SH-SY5Y (cell line): ENCODE data around the gene FNBP1L.

ENCODE experiments used
- GATA2 ChIP-seq: IDR thresholded peaks from 2 replicates; pipeline ENCODE4 v1.6.1; 2011; ENCODE audit warnings: mild to moderate bottlenecking, low read depth, low read length
- GATA3 ChIP-seq: IDR thresholded peaks from 2 replicates; pipeline ENCODE4 v1.6.1; 2011; ENCODE audit warnings: low read depth, mild to moderate bottlenecking, low read length, moderate library complexity

The FNBP1L gene

DNA sequence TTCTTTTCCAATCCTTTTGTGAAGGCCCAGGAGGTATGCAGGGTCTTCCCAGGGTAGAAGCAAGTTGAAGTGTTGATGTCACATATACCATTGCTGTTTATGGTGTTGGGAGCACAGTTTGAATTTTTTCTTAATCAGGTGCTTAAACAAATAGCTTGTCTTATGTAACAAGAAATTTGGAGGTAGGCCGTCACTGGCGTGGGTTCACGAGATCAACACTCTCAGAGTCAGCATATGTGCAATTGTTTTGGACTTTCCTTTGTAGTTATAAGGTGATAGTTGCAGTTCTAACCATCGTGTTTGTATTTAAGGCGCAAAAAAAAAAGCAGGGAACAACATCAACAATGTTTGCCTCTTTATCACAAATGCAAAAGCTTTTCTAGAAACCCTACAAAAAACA is 13.3 kb downstream of the FNBP1L start:
- TF ChIP-seq GATA3 (no peak), GATA2 (no peak)

- no peak for TF ChIP-seq GATA3
- no peak for TF ChIP-seq GATA2
These were observed 16.0 kb downstream of the FNBP1L start for GRCh38 chr1:93463960-93464359.

- TF ChIP-seq GATA2 = no peak
- TF ChIP-seq GATA3 = no peak
These were observed 19.7 kb downstream of the FNBP1L start for GRCh38 chr1:93467606-93468005.

GRCh38 chr1:93468662-93469061 is 20.7 kb downstream of the FNBP1L start:
- TF ChIP-seq GATA2 = no peak
- TF ChIP-seq GATA3 = no peak

DNA sequence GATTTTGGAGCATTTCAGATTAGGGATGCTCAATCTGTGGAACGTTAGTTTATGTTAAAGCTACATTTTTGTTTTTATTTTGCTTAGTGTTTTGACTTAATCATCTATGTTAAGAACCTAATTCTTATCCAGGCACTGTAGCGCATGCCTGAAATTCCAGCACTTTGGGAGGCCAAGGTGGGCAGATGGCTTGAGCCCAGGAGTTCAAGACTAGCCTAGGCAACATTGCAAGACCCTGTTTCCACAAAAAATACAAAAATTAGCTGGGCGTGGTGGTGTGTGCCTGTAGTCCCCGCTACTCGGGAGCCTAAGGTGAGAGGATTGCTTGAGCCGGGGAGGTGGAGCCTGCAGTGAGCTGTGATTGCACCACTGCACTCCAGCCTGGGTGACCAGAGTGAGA is 23.4 kb downstream of the FNBP1L start:
- TF ChIP-seq GATA2 = no peak
- TF ChIP-seq GATA3 = no peak

- TF ChIP-seq GATA2 (peak; percentile 26; the same call in 1 of the 2 replicates), GATA3 (no peak)
These were observed 24.0 kb downstream of the FNBP1L start for GRCh38 chr1:93471911-93472310.

DNA sequence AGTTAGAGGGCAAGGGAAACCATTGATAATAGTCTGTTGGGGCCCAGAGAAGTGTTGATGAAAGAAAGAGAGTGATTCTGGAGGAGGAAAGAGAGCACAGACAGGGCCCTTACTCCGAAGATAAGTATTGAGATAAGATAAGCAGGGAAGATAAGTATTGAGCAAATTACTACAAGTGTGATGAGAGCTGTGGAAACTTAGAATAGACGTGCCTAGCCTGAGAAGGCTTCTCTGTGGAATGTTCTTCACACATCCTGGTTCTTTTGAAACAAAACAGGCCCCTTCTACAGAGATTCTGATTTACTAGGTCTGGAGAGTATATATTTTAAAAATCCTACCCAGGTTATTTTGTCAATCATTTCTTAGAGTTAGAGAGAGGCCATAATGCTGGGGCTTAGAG is 26.4 kb downstream of the FNBP1L start:
- TF ChIP-seq GATA2 = no peak
- no peak for TF ChIP-seq GATA3

DNA sequence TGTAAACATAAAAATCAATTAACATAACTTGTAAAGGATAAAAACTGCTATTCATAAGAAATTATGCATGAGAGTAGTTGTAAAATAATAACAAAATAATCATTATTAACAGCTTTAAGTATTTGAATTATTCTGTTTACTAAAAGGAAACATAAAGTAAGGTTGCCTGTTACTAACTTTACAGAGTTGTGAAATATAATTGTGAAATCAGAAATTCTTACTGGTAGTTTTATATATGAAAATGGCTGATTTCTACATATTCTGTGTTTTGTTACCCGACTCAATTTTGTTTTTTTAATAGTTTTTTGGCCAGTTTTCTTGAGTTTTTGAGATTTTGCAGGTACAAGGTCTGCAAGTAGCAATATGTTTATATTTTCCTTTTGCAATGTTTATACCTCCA is 27.8 kb downstream of the FNBP1L start:
- no peak for TF ChIP-seq GATA3
- TF ChIP-seq GATA2 = no peak

DNA sequence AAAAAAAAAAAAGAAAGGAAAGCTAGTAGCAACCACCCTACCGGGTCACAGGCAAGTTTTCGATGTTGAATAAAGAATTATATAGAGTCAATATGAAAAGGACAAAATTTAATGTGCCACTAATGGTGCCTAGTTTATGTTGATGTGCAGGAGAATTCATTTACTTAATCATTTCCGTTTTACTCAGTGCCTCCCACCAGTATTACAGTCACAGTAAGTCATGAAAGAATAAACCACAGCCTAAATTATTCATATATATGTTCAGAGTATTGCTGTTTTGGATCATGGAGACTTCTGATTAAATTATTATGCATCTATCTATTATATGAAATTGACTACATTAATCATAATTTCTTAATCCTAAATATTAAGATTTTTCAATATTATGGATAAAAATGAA is 35.3 kb downstream of the FNBP1L start:
- TF ChIP-seq GATA3 (no peak), GATA2 (no peak)

- TF ChIP-seq GATA2 = no peak
- no peak for TF ChIP-seq GATA3
These were observed 35.7 kb downstream of the FNBP1L start for GRCh38 chr1:93483606-93484005.

GRCh38 chr1:93488207-93488606 is 40.3 kb downstream of the FNBP1L start:
- TF ChIP-seq GATA2 = no peak
- no peak for TF ChIP-seq GATA3

- TF ChIP-seq GATA3 (no peak), GATA2 (no peak)
These were observed 41.8 kb downstream of the FNBP1L start for GRCh38 chr1:93489756-93490155.

DNA sequence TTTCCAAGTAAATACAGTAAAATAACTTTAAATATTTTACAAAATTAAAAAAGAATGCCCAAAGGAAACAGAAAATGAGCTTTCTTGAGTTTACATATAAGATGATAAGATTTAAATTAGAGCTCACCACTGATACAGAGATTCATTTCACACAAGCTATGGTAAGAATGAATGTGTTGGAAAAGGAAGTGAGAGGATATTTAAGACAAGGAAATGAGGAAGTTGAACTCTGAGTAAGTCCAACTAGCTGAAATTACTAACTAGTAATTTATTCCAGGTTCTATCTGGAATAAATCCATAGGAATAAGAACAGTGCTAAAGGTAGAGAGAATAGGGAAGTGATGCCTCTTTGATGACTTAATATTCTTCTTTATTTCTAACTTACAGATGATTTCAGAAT is 42.4 kb downstream of the FNBP1L start:
- TF ChIP-seq GATA3 (no peak), GATA2 (no peak)

DNA sequence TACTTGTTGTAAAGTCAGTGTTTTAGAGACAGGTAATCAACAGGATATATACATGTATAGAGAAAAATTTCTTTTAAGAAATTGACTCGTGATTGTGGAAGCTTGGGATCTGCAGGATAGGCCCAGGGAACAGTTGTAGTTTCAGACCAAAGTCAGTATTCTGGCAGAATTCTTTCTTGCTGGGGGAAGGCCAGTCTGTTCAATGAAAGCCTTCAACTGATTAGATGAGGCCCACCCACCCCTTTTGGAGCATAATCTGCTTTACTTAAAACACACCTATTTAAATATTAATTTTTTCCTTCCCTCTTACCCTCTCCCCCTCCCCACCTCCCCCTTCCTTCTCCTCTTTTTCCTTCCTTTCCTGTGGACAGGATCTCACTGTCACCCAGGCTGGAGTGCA is 48.0 kb downstream of the FNBP1L start:
- TF ChIP-seq GATA3 (no peak), GATA2 (no peak)

DNA sequence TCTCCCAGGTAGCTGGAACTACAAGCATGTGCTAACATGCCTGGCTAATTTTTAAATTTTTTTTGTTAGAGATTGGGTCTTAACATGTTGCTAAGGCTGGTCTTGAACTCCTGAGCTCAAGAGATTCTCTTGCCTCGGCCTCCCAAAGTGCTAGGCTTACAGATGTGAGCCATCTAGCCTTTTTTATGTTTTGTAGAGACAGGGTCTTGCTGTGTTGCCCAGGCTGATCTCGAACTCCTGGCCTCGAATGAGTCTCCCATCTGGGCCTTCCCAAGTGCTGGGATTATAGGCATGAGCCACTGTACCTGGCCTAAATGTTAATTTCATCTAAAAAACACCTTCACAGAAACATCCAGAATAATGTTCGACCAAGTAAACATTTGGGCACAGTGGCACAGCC is 48.6 kb downstream of the FNBP1L start:
- TF ChIP-seq GATA3 = no peak
- no peak for TF ChIP-seq GATA2

DNA sequence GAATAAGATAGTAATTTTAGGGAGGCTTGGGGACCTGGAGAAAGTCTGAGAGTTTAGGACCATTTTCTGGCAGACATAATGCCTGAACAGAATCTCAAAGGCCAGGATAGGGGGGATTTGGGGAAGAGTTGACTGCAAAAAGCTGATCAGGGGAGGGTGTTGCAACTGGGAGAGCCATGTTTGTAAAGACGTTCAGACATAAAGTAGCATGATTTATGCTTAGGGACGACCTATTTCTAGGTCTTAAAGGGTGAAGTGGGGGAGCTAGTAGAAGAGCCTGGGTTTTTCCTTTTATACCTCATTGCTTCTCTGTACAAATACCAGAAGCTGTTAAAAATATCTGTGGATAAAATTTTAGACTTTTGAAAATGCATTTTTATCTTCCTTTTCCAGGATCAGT is 51.2 kb downstream of the FNBP1L start:
- TF ChIP-seq GATA2 = no peak
- no peak for TF ChIP-seq GATA3

- TF ChIP-seq GATA2 (no peak), GATA3 (no peak)
These were observed 51.6 kb downstream of the FNBP1L start for GRCh38 chr1:93499533-93499932.

- no peak for TF ChIP-seq GATA3
- TF ChIP-seq GATA2 = no peak
These were observed 52.4 kb downstream of the FNBP1L start for GRCh38 chr1:93500275-93500674.
